ENCODE measurements around the gene CRABP2.
A peak's percentile ranks its signal among the peaks of the same experiment; 100 is the strongest.

The CRABP2 gene

GRCh38 chr1:156741481-156741983 is 36.1 kb upstream of the CRABP2 start:
- DNase-seq = no peak

- DNase-seq = peak; percentile 92
Observed at GRCh38 chr1:156740741-156741480, 35.5 kb upstream of the CRABP2 start, which contains the start of gene MRPL24. Gene MRPL24 (minus strand): TSS chr1:156741088. CDS start chr1:156738704, 2,384 bp downstream.

GRCh38 chr1:156740237-156740740 is 34.9 kb upstream of the CRABP2 start:
- no peak for DNase-seq

GRCh38 chr1:156738916-156739315 is 33.5 kb upstream of the CRABP2 start:
- no peak for DNase-seq

GRCh38 chr1:156738407-156738806 is 33.0 kb upstream of the CRABP2 start:
- DNase-seq = no peak

GRCh38 chr1:156733989-156734584 is 28.7 kb upstream of the CRABP2 start:
- DNase-seq = no peak

- peak; percentile 90 for DNase-seq
Observed at GRCh38 chr1:156728599-156729462, 23.4 kb upstream of the CRABP2 start, which contains the start of gene ISG20L2. Gene ISG20L2 (minus strand): TSS chr1:156728766. CDS start chr1:156727652, 1,114 bp downstream.

- peak; percentile 53 for DNase-seq
Observed at GRCh38 chr1:156727926-156728598, 22.7 kb upstream of the CRABP2 start, which contains the start of gene METTL25B. Gene METTL25B (plus strand): TSS chr1:156728469. CDS start chr1:156729105, 636 bp downstream.

GRCh38 chr1:156727492-156727891 is 22.1 kb upstream of the CRABP2 start:
- DNase-seq = no peak

GRCh38 chr1:156726549-156727226 is 21.3 kb upstream of the CRABP2 start:
- DNase-seq = peak; percentile 38

- DNase-seq = peak; percentile 64
Observed at GRCh38 chr1:156725683-156726280, 20.4 kb upstream of the CRABP2 start.

- no peak for DNase-seq
Observed at GRCh38 chr1:156721535-156721934, 16.2 kb upstream of the CRABP2 start.

GRCh38 chr1:156721131-156721530 is 15.7 kb upstream of the CRABP2 start:
- no peak for DNase-seq

- no peak for DNase-seq
Observed at GRCh38 chr1:156717351-156717750, 12.0 kb upstream of the CRABP2 start.

- no peak for DNase-seq
Observed at GRCh38 chr1:156714830-156715229, 9.4 kb upstream of the CRABP2 start.

- DNase-seq = no peak
Observed at GRCh38 chr1:156712626-156713025, 7.2 kb upstream of the CRABP2 start.

GRCh38 chr1:156711011-156711817 is 5.8 kb upstream of the CRABP2 start:
- DNase-seq = no peak

- DNase-seq = no peak
Observed at GRCh38 chr1:156709757-156710489, 4.5 kb upstream of the CRABP2 start.

- DNase-seq = no peak
Observed at GRCh38 chr1:156709031-156709430, 3.6 kb upstream of the CRABP2 start.
